Daoy (cell line): Measurements from ENCODE around the gene PMVK. TPM values are rescaled to one million over a fixed set of nuclear protein-coding genes. Genes with fewer than 3 reads are reported as not detected.

ENCODE experiments used
- DNase-seq: peaks from one replicate; pipeline ENCODE4 v3.0.0-alpha.2; 2015; ENCODE audit warnings: low read depth
- total RNA-seq: library from RNA; depleted of rRNA; stranded (reverse); fragments of >200 nt; shearing (Covaris generic); gene quantifications from 2 replicates; pipeline ENCODE4 v1.2.3, GENCODE V29; 2014

PMVK gene
- total RNA-seq, 1 experiment from 2014 or later: 3.8 TPM

GRCh38 chr1:154967331-154967950 lies 30.9 kb upstream of the PMVK start:
- DNase-seq: no peak

GRCh38 chr1:154966111-154966510 lies 29.6 kb upstream of the PMVK start:
- DNase-seq: no peak

- DNase-seq: no peak
Observed at GRCh38 chr1:154964359-154964758, 27.8 kb upstream of the PMVK start.

- DNase-seq: no peak
Observed at GRCh38 chr1:154963643-154964042, 27.1 kb upstream of the PMVK start.

- no peak for DNase-seq
Observed at GRCh38 chr1:154962795-154963330, 26.3 kb upstream of the PMVK start.

GRCh38 chr1:154962156-154962749 lies 25.7 kb upstream of the PMVK start:
- DNase-seq: peak; percentile 49

- DNase-seq: peak; percentile 88
Observed at GRCh38 chr1:154961207-154962155, 25.0 kb upstream of the PMVK start, which contains the start of gene PYGO2. TSS of gene PYGO2 (minus strand) at chr1:154961782. CDS start at chr1:154961576, 206 bp downstream.

- no peak for DNase-seq
Observed at GRCh38 chr1:154960446-154961136, 24.1 kb upstream of the PMVK start.

- DNase-seq: no peak
Observed at GRCh38 chr1:154959426-154959780, 22.9 kb upstream of the PMVK start.

- no peak for DNase-seq
Observed at GRCh38 chr1:154958681-154959425, 22.3 kb upstream of the PMVK start.

GRCh38 chr1:154958036-154958435 lies 21.5 kb upstream of the PMVK start:
- no peak for DNase-seq

- no peak for DNase-seq
Observed at GRCh38 chr1:154957091-154957657, 20.7 kb upstream of the PMVK start.

GRCh38 chr1:154956544-154956941 lies 20.0 kb upstream of the PMVK start:
- no peak for DNase-seq

GRCh38 chr1:154955718-154956543 lies 19.4 kb upstream of the PMVK start, which contains the start of gene PBXIP1:
TSS of gene PBXIP1 (minus strand) at chr1:154956099. CDS start at chr1:154953721, 2,378 bp downstream.
- DNase-seq: peak; percentile 86

- peak; percentile 64 for DNase-seq
Observed at GRCh38 chr1:154955039-154955717, 18.7 kb upstream of the PMVK start.

- no peak for DNase-seq
Observed at GRCh38 chr1:154954541-154954940, 18.0 kb upstream of the PMVK start.

- DNase-seq: no peak
Observed at GRCh38 chr1:154953611-154954038, 17.1 kb upstream of the PMVK start.

GRCh38 chr1:154952664-154953063 lies 16.1 kb upstream of the PMVK start:
- DNase-seq: no peak
